Measurements from ENCODE around the gene RAI1. TPM values are rescaled to one million over a fixed set of nuclear protein-coding genes. Genes with fewer than 3 reads are reported as not detected.

The RAI1 gene
- total and polyA plus RNA-seq, 2 of the 8 experiments (the other 6 are each of a cell fraction or from before 2014, with no cell fraction given): 0.39 to 1.2 TPM

- ChIA-PET CTCF (ENCODE audit: partially characterized antibody) (interaction anchor here (0.9 to 2.5 kb wide), 5 partner anchors 11 to 88 kb away, joined by 3 to 7 read pairs (median 4); no protein-coding TSS in a partner anchor), POLR2A (ENCODE audit: partially characterized antibody) (interaction anchor here (0.7 to 1.7 kb wide), 2 partner anchors 10 to 87 kb away, joined by 3 to 4 read pairs; no protein-coding TSS in a partner anchor)
- Histone ChIP-seq H3K4ac (replicated peaks; ENCODE audit: insufficient read length, low read depth, low read length) (peak overlapping the region; percentile 15), H3K4me3 (ENCODE audit: extremely low read depth in 1 of 4, insufficient read depth in 2 of 4, low read depth in 3 of 4, low read length in 4 of 4) (no peak overlapping the region), H3K79me1 (ENCODE audit: low read depth, low read length) (no peaks in the 10 kb centered on the region), H3K36me3 (ENCODE audit: control insufficient read depth in 2 of 4, insufficient read depth in 4 of 4, low read length in 3 of 4) (no peaks in the 10 kb centered on the region), H3K9me3 (ENCODE audit: insufficient read depth in 2 of 2, low read depth in 1 of 2, low read length in 1 of 2) (no peaks in the 10 kb centered on the region), H4K20me1 (replicated peaks in 1 of 2; ENCODE audit: control insufficient read depth in 1 of 2, insufficient read depth in 2 of 2, low read length in 2 of 2) (peaks cover 0 to 1% of the 10 kb centered on the region in 2 experiments), H3K4me1 (replicated peaks in 1 of 4; ENCODE audit: control insufficient read depth in 3 of 4, insufficient read depth in 4 of 4, low read length in 3 of 4) (peaks cover 0 to 8% (median 5%) of the 10 kb centered on the region in 4 experiments; a peak in 5 of 7 replicates), H2BK15ac (ENCODE audit: low read length) (no peak overlapping the region), H2BK12ac (ENCODE audit: low read depth, low read length) (no peak overlapping the region), H3K9ac (replicated peaks in 1 of 4; ENCODE audit: extremely low read depth in 1 of 4, low read depth in 3 of 4, low read length in 3 of 4) (no peak overlapping the region), H4K5ac (ENCODE audit: insufficient read length, low read depth, low read length) (no peak overlapping the region), H3K23ac (ENCODE audit: insufficient read length) (no peak overlapping the region), H2BK5ac (ENCODE audit: low read depth, low read length) (no peak overlapping the region), H3K23me2 (ENCODE audit: low read depth, low read length) (peaks cover 1% of the 10 kb centered on the region; the same call in 1 of the 2 replicates), H4K8ac (ENCODE audit: extremely low read depth, insufficient read depth, low read length) (no peak overlapping the region), H3K27ac (ENCODE audit: low read depth, low read length) (no peak overlapping the region), H2BK120ac (replicated peaks; ENCODE audit: low read depth, low read length) (no peak overlapping the region), H3K56ac (replicated peaks; ENCODE audit: insufficient read length, low read depth, low read length) (no peak overlapping the region), H2AFZ (ENCODE audit: low read length) (no peak overlapping the region), H3K18ac (ENCODE audit: extremely low read depth, low read length) (no peak overlapping the region), H2BK20ac (ENCODE audit: low read length) (no peak overlapping the region), H3K14ac (ENCODE audit: insufficient read length) (no peak overlapping the region), H3K27me3 (replicated peaks in 1 of 4; ENCODE audit: control insufficient read depth in 3 of 4, extremely low read depth in 1 of 4, insufficient read depth in 3 of 4, low read length in 3 of 4) (peaks cover 0 to 2% (median 0%) of the 10 kb centered on the region in 4 experiments; a peak in 2 of 7 replicates), H4K91ac (replicated peaks; ENCODE audit: insufficient read length, low read length) (no peak overlapping the region), H2AK5ac (ENCODE audit: low read depth, low read length) (no peak overlapping the region), H3K4me2 (ENCODE audit: insufficient read depth in 1 of 2, low read depth in 2 of 2, low read length in 2 of 2) (no peak overlapping the region), H3K79me2 (ENCODE audit: control insufficient read depth in 1 of 2, insufficient read depth in 2 of 2, low read length in 2 of 2) (no peaks in the 10 kb centered on the region)
- FAIRE-seq (no peak), DNase-seq (ENCODE audit: low read depth in 1 of 2, low spot score in 2 of 2) (no peak)
- 72% methylated on average over 6 of the region's 6 CpGs; no CpG with 5 or more reads in 1 of the 2 experiments for WGBS, 2 experiments (ENCODE audit: extremely low coverage in 1 of 2, insufficient coverage in 1 of 2, insufficient read length in 1 of 2, insufficient replicate concordance in 2 of 2, low coverage in 1 of 2, low lambda C conversion rate in 2 of 2, missing lambda C conversion rate in 1 of 2)
- TF ChIP-seq BRCA1 (IDR thresholded peaks at IDR 0.05; ENCODE audit: low read depth, low read length): no peak
- TF ChIP-seq TBP (IDR thresholded peaks at IDR 0.05; ENCODE audit: low read depth, low read length): no peak
- TF ChIP-seq SIN3A (conservative IDR thresholded peaks at IDR 0.05 in 1 of 2, IDR thresholded peaks at IDR 0.05 in 1 of 2; ENCODE audit: low read depth in 1 of 2, low read length in 2 of 2): no peak
- no peak for TF ChIP-seq CBX5 (IDR thresholded peaks at IDR 0.05; ENCODE audit: low read depth, low read length)
- no peak for TF ChIP-seq RFX5 (IDR thresholded peaks at IDR 0.05; ENCODE audit: borderline replicate concordance, low read depth, low read length)
- no peak for TF ChIP-seq YY1 (IDR thresholded peaks at IDR 0.05; ENCODE audit: low read depth, low read length)
- no peak for TF ChIP-seq PHF8 (conservative IDR thresholded peaks at IDR 0.05; ENCODE audit: low read depth, low read length)
- TF ChIP-seq EP300 (IDR thresholded peaks at IDR 0.05; ENCODE audit: borderline replicate concordance in 1 of 2, low read depth in 2 of 2, low read length in 2 of 2): no peak
- TF ChIP-seq NANOG (IDR thresholded peaks at IDR 0.05; ENCODE audit: insufficient read depth, low read depth, low read length, poor library complexity, severe bottlenecking): no peak
These were observed 86.7 kb downstream of the RAI1 start for GRCh38 chr17:17767887-17768418.

Measured in H1 (cell line).